GM12864 (cell line): ENCODE measurements around the gene WDR59.
A peak's percentile ranks its signal among the peaks of the same experiment; 100 is the strongest.

Experiments used
- DNase-seq: peaks from one replicate; pipeline ENCODE4 v3.0.0-alpha.2; 2011; ENCODE audit warnings: low read depth
- H3K4me3 ChIP-seq: 2 replicates; pipeline ENCODE4 v1.5.1; 2011; ENCODE audit warnings: mild to moderate bottlenecking, low read depth, low read length, control low read depth
- TF ChIP-seq, protein P1 (sequence below): IDR thresholded peaks from 2 replicates; pipeline ENCODE4 v1.5.1; 2011; ENCODE audit warnings: low read depth, mild to moderate bottlenecking, moderate library complexity, low read length, control low read depth, inconsistent platforms; ENCODE audit errors: missing control alignments

The WDR59 gene

DNA sequence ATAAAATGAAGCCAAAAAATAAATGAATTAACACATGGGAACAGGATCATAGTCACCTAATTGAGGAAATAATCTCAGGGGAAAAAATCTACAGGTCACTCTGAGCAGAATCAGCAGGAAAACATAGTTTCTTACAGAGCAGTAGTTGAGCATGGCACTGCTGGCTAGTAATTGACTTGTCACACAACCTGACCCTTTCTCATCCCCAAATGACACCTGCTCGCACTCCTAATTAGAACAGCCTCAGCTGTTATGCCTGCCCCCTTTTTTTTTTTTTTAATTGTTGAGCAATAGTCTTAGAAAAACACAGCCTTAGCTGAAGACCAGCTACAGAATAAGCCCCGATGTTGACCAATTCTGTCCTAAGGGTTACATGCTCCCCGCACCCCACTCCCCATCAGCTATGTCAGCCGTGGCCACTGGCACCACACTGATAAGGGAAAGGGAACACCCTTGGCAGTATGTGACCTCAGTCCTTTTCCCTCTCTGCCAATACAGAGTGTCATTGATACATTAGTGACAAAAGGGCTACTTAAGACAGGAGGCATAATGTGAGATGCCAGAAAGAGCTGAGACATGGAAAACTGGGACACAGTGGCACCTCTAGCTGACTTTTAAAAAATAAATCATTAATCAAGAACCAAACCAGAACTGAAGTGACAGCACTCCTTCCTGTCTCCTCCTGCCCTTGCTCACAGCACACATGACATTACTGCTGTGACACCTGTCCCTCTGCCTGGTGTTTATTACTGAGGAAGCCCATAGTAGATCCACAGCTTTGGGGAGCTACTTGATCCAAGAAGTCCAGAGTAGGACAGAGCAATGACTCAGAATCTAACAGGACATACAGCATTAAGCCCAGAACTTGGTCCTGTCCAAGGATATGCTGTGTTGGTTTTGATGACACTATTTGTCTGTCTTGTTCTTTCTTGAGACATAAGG lies 41.7 kb downstream of the WDR59 start:
- H3K4me3 ChIP-seq, result no peak overlapping the region
- DNase-seq, result no peak
- TF ChIP-seq, protein P1, sequence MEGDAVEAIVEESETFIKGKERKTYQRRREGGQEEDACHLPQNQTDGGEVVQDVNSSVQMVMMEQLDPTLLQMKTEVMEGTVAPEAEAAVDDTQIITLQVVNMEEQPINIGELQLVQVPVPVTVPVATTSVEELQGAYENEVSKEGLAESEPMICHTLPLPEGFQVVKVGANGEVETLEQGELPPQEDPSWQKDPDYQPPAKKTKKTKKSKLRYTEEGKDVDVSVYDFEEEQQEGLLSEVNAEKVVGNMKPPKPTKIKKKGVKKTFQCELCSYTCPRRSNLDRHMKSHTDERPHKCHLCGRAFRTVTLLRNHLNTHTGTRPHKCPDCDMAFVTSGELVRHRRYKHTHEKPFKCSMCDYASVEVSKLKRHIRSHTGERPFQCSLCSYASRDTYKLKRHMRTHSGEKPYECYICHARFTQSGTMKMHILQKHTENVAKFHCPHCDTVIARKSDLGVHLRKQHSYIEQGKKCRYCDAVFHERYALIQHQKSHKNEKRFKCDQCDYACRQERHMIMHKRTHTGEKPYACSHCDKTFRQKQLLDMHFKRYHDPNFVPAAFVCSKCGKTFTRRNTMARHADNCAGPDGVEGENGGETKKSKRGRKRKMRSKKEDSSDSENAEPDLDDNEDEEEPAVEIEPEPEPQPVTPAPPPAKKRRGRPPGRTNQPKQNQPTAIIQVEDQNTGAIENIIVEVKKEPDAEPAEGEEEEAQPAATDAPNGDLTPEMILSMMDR, result no peak

GRCh38 chr16:74942566-74942965 lies 42.4 kb downstream of the WDR59 start:
- no peak for DNase-seq
- no peak overlapping the region for H3K4me3 ChIP-seq
- TF ChIP-seq, protein P1, result no peak

DNA sequence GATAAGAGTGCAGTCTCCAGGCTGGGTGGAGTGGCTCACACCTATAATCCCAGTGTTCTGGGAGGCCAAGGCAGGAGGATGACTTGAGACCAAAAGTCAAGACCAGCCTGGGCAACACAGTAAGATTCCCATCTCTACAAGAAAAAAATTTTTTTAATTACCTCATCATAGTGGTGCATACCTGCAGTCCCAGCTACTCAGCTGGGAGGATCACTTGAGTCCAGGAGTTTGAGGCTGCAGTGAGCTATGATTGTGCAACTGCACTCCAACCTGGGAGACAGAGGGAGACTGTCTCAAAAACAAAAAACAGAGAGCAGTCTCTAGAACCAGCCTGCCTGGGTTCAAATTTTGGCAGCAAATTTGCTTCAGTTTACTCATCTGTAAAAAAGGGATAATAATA lies 45.2 kb downstream of the WDR59 start:
- no peak overlapping the region for H3K4me3 ChIP-seq
- TF ChIP-seq, protein P1, result no peak
- no peak for DNase-seq

DNA sequence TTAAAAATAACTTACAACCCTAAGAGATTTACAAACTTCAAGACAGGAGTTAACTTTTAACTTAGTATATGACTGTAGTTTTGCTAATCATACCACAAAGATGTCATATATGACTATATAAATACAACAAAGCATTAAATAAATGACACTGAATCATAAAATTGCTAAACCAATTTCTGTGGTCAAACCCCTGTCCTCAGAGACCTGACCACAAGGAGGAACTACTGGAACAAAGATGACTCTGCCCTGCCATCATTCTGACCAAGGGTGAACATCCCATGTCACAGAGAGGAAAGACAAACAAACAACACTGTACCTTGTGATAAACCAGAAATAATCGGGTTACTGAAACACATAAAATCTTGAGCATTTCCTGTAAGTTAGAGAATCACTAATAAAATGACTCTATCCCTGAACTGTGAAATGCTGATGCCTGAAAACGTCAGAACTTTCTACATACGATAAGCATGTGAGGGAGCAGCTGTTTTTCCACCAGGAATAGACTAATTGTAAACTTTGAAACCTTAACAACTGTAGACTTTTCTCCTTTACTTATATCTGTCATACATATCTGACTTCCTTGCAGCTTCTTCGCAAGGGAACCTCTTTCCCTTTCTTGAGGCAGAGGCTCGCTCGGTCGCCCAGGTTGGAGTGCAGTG lies 47.9 kb downstream of the WDR59 start:
- H3K4me3 ChIP-seq, result no peak overlapping the region
- DNase-seq, result peak; percentile 21
- TF ChIP-seq, protein P1, result no peak

DNA sequence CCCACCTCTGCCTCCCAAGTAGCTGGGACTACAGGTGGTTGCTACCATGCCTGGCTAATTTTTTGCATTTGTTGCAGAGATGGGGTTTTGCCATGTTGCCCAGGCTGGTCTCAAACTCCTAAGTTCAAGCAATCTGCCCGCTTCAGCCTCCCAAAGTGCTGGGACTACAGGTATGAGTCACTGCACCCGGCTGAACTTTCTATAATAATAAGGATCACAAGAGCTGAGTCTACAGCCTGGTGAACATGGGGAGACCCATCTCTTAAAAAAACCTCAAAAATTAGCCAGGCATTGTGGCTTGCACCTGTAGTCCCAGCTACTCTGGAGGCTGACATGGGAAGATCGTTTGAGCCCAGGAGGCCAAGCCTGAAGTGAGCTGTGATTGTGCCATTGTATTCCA lies 53.5 kb downstream of the WDR59 start:
- no peak for DNase-seq
- TF ChIP-seq, protein P1, result no peak

DNA sequence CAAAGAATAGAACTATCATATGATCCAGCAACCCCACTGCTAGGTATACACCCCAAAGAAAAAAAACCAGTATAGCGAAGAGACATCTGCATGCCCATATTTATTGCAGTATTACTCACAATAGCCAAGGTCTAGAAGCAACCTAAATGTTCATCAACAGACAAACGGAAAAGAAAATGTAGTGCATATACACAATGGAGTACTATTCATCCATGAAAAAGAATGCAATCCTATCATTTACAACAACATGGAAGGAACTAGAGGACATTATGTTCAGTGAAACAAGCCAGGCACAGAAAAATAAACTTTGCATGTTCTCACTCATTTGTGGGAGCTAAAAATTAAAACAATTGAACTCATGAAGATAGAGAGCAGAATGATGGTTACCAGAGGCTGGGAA lies 55.3 kb downstream of the WDR59 start:
- TF ChIP-seq, protein P1, result no peak
- no peak overlapping the region for H3K4me3 ChIP-seq
- DNase-seq, result no peak

More for the DNA sequence above, 53.5 kb downstream of the WDR59 start:
- H3K4me3 ChIP-seq, result no peak overlapping the region
